ENCODE data around the gene ZBED5. TPM values are rescaled to one million over a fixed set of nuclear protein-coding genes. Genes with fewer than 3 reads are reported as not detected.
A peak's percentile ranks its signal among the peaks of the same experiment; 100 is the strongest.

Gene ZBED5
- total RNA-seq, 4 donors from 2014 or later = 13.7 to 38.4 (median 29.7) TPM

- peak overlapping the region in 2 of 4 donors; percentile 29 for H3K27ac ChIP-seq
- TF ChIP-seq CTCF (IDR thresholded peaks at IDR 0.05) (no peak), EP300 (IDR thresholded peaks at IDR 0.05; ENCODE audit: low read depth) (no peak), POLR2A (IDR thresholded peaks at IDR 0.05) (no peak), POLR2AphosphoS5 (IDR thresholded peaks at IDR 0.05) (no peak)
- intact Hi-C loops (cut with DNase I; ENCODE audit: low total_unique reads) (no loop called here), in situ Hi-C loops (cut with MboI; ENCODE audit: low pct_ligation_motif_present in 1 of 4, low pct_unique_long_range_greater_than_20kb in 1 of 4, low sequenced_read_pairs in 3 of 4) (no loop called here)
- DNase-seq = no peak
- peaks cover 6 to 8% of the 10 kb centered on the region in 2 donors for H3K9me3 ChIP-seq
- no peaks in the 10 kb centered on the region for H3K27me3 ChIP-seq
- no peak overlapping the region for H3K4me3 ChIP-seq
- no peaks in the 10 kb centered on the region for H3K36me3 ChIP-seq
- peaks cover 0 to 15% (median 2%) of the 10 kb centered on the region in 4 donors for H3K4me1 ChIP-seq
These were observed 18.3 kb upstream of the ZBED5 start for GRCh38 chr11:10876158-10876557.

- peaks cover 0 to 15% (median 2%) of the 10 kb centered on the region in 4 donors for H3K4me1 ChIP-seq
- 50 to 95% methylated on average over 2 of the region's 2 CpGs for WGBS, 2 donors (ENCODE audit: low coverage in 1 of 2)
- no peaks in the 10 kb centered on the region for H3K27me3 ChIP-seq
- no peak overlapping the region for H3K27ac ChIP-seq
- in situ Hi-C loops (cut with MboI; ENCODE audit: low pct_ligation_motif_present in 1 of 4, low pct_unique_long_range_greater_than_20kb in 1 of 4, low sequenced_read_pairs in 3 of 4) = no loop called here
- peaks cover 6 to 8% of the 10 kb centered on the region in 2 donors for H3K9me3 ChIP-seq
- no peak overlapping the region for H3K4me3 ChIP-seq
- intact Hi-C loops (cut with DNase I; ENCODE audit: low total_unique reads) = no loop called here
- TF ChIP-seq CTCF (IDR thresholded peaks at IDR 0.05) (no peak), POLR2AphosphoS5 (IDR thresholded peaks at IDR 0.05) (no peak), POLR2A (IDR thresholded peaks at IDR 0.05) (no peak), EP300 (IDR thresholded peaks at IDR 0.05; ENCODE audit: low read depth) (no peak)
- no peaks in the 10 kb centered on the region for H3K36me3 ChIP-seq
- no peak for DNase-seq
These were observed 17.7 kb upstream of the ZBED5 start for GRCh38 chr11:10875430-10876021.

GRCh38 chr11:10872097-10872496 is 14.2 kb upstream of the ZBED5 start:
- in situ Hi-C loops (cut with MboI; ENCODE audit: low pct_ligation_motif_present in 1 of 4, low pct_unique_long_range_greater_than_20kb in 1 of 4, low sequenced_read_pairs in 3 of 4) (no loop called here), intact Hi-C loops (cut with DNase I; ENCODE audit: low total_unique reads) (no loop called here)
- H3K27ac ChIP-seq = no peak overlapping the region
- DNase-seq = no peak
- H3K36me3 ChIP-seq = no peaks in the 10 kb centered on the region
- H3K4me1 ChIP-seq = peaks cover 0 to 9% (median 0%) of the 10 kb centered on the region in 4 donors
- TF ChIP-seq POLR2AphosphoS5 (IDR thresholded peaks at IDR 0.05) = no peak
- no peak for TF ChIP-seq CTCF (IDR thresholded peaks at IDR 0.05)
- no peak for TF ChIP-seq EP300 (IDR thresholded peaks at IDR 0.05; ENCODE audit: low read depth)
- no peak for TF ChIP-seq POLR2A (IDR thresholded peaks at IDR 0.05)
- no peak overlapping the region for H3K4me3 ChIP-seq
- H3K27me3 ChIP-seq = no peaks in the 10 kb centered on the region
- WGBS, 2 donors (ENCODE audit: low coverage in 1 of 2) = 92 to 100% methylated on average over 1 to 2 of the region's 2 CpGs
- peaks cover 6 to 8% of the 10 kb centered on the region in 2 donors for H3K9me3 ChIP-seq

- Histone ChIP-seq H3K4me1 (peaks cover 0 to 9% (median 2%) of the 10 kb centered on the region in 4 donors), H3K4me3 (no peak overlapping the region), H3K9me3 (peaks cover 6 to 8% of the 10 kb centered on the region in 2 donors), H3K27ac (no peak overlapping the region), H3K27me3 (no peaks in the 10 kb centered on the region), H3K36me3 (no peaks in the 10 kb centered on the region)
- in situ Hi-C loops (cut with MboI; ENCODE audit: low pct_ligation_motif_present in 1 of 4, low pct_unique_long_range_greater_than_20kb in 1 of 4, low sequenced_read_pairs in 3 of 4) = no loop called here
- 100% methylated on average over 2 to 3 of the region's 3 CpGs for WGBS, 2 donors (ENCODE audit: low coverage in 1 of 2)
- no peak for DNase-seq
- TF ChIP-seq POLR2A (IDR thresholded peaks at IDR 0.05) = no peak
- no peak for TF ChIP-seq EP300 (IDR thresholded peaks at IDR 0.05; ENCODE audit: low read depth)
- TF ChIP-seq POLR2AphosphoS5 (IDR thresholded peaks at IDR 0.05) = no peak
- no peak for TF ChIP-seq CTCF (IDR thresholded peaks at IDR 0.05)
- intact Hi-C loops (cut with DNase I; ENCODE audit: low total_unique reads) = no loop called here
These were observed 10.5 kb upstream of the ZBED5 start for GRCh38 chr11:10868352-10868751.
